ENCODE results near the gene ADPRH. TPM values are rescaled to one million over a fixed set of nuclear protein-coding genes. Genes with fewer than 3 reads are reported as not detected.
A peak's percentile ranks its signal among the peaks of the same experiment; 100 is the strongest.

ADPRH gene
- total and polyA plus RNA-seq, 4 experiments from 2014 or later, result 1.2 to 3.4 (median 1.7) TPM

GRCh38 chr3:119596398-119596797 is 17.1 kb downstream of the ADPRH start:
- H3K4me1 ChIP-seq (ENCODE audit: insufficient read depth, low read length), result no peaks in the 10 kb centered on the region

GRCh38 chr3:119597548-119598288 is 18.4 kb downstream of the ADPRH start, which contains the start of gene PLA1A:
TSS of gene PLA1A (plus strand) at chr3:119597885. CDS start at chr3:119597914, 29 bp downstream.
- CTCF ChIA-PET (ENCODE audit: partially characterized antibody), result no interaction called here
- no peaks in the 10 kb centered on the region for H3K36me3 ChIP-seq (ENCODE audit: insufficient read depth, low read length)
- intact Hi-C loops (cut with micrococcal nuclease), result no loop called here
- no peak within 1 kb of the TSS for H3K4me3 ChIP-seq (ENCODE audit: low read length in 2 of 2)
- no peak within 1 kb of the TSS for H3K4me3 Mint-ChIP-seq
- peaks cover 0 to 6% (median 4%) of the 10 kb centered on the region in 4 donors for H3K4me1 Mint-ChIP-seq
- no peak within 1 kb of the TSS for H3K27ac Mint-ChIP-seq
- no peaks in the 10 kb centered on the region for H3K27me3 Mint-ChIP-seq
- no peaks in the 10 kb centered on the region for H3K9me3 ChIP-seq (ENCODE audit: control insufficient read depth in 1 of 2, low read length in 2 of 2)
- H3K27ac ChIP-seq (ENCODE audit: low read depth, low read length), result no peak within 1 kb of the TSS
- no peaks in the 10 kb centered on the region for H3K36me3 Mint-ChIP-seq
- H3K9me3 Mint-ChIP-seq, result no peaks in the 10 kb centered on the region
- no peak for DNase-seq
- no peaks in the 10 kb centered on the region for H3K27me3 ChIP-seq (ENCODE audit: insufficient read depth, low read length)
- H3K4me1 ChIP-seq (ENCODE audit: insufficient read depth, low read length), result no peaks in the 10 kb centered on the region
- POLR2A ChIA-PET (ENCODE audit: partially characterized antibody), result no interaction called here

More at GRCh38 chr3:119596398-119596797, 17.1 kb downstream of the ADPRH start:
- Histone ChIP-seq H3K4me3 (ENCODE audit: low read length in 2 of 2) (no peak overlapping the region), H3K36me3 (ENCODE audit: insufficient read depth, low read length) (no peaks in the 10 kb centered on the region), H3K27me3 (ENCODE audit: insufficient read depth, low read length) (no peaks in the 10 kb centered on the region), H3K9me3 (ENCODE audit: control insufficient read depth in 1 of 2, low read length in 2 of 2) (no peaks in the 10 kb centered on the region), H3K27ac (ENCODE audit: low read depth, low read length) (no peak overlapping the region)
- DNase-seq, result no peak
- Mint-ChIP-seq H3K27me3 (no peaks in the 10 kb centered on the region), H3K9me3 (no peaks in the 10 kb centered on the region), H3K27ac (no peak overlapping the region), H3K4me1 (peaks cover 0 to 6% (median 4%) of the 10 kb centered on the region in 4 donors), H3K4me3 (no peak overlapping the region), H3K36me3 (no peaks in the 10 kb centered on the region)
- ChIA-PET POLR2A (ENCODE audit: partially characterized antibody) (no interaction called here), CTCF (ENCODE audit: partially characterized antibody) (no interaction called here)
- intact Hi-C loops (cut with micrococcal nuclease), result no loop called here

GRCh38 chr3:119598410-119599098 is 19.3 kb downstream of the ADPRH start:
- no peaks in the 10 kb centered on the region for H3K9me3 ChIP-seq (ENCODE audit: control insufficient read depth in 1 of 2, low read length in 2 of 2)
- no peak overlapping the region for H3K4me3 Mint-ChIP-seq
- no peaks in the 10 kb centered on the region for H3K36me3 Mint-ChIP-seq
- peaks cover 0 to 6% (median 4%) of the 10 kb centered on the region in 4 donors for H3K4me1 Mint-ChIP-seq
- no peaks in the 10 kb centered on the region for H3K4me1 ChIP-seq (ENCODE audit: insufficient read depth, low read length)
- no peaks in the 10 kb centered on the region for H3K9me3 Mint-ChIP-seq
- H3K27ac Mint-ChIP-seq, result no peak overlapping the region
- H3K27ac ChIP-seq (ENCODE audit: low read depth, low read length), result no peak overlapping the region
- CTCF ChIA-PET (ENCODE audit: partially characterized antibody), result no interaction called here
- H3K36me3 ChIP-seq (ENCODE audit: insufficient read depth, low read length), result no peaks in the 10 kb centered on the region
- intact Hi-C loops (cut with micrococcal nuclease), result no loop called here
- H3K4me3 ChIP-seq (ENCODE audit: low read length in 2 of 2), result no peak overlapping the region
- DNase-seq, result no peak
- no peaks in the 10 kb centered on the region for H3K27me3 Mint-ChIP-seq
- no peaks in the 10 kb centered on the region for H3K27me3 ChIP-seq (ENCODE audit: insufficient read depth, low read length)
- POLR2A ChIA-PET (ENCODE audit: partially characterized antibody), result no interaction called here

GRCh38 chr3:119599558-119600174 is 20.4 kb downstream of the ADPRH start:
- no peak overlapping the region for H3K27ac ChIP-seq (ENCODE audit: low read depth, low read length)
- H3K9me3 ChIP-seq (ENCODE audit: control insufficient read depth in 1 of 2, low read length in 2 of 2), result no peaks in the 10 kb centered on the region
- H3K27me3 ChIP-seq (ENCODE audit: insufficient read depth, low read length), result no peaks in the 10 kb centered on the region
- no peak overlapping the region for H3K4me3 ChIP-seq (ENCODE audit: low read length in 2 of 2)
- Mint-ChIP-seq H3K4me3 (no peak overlapping the region), H3K9me3 (no peaks in the 10 kb centered on the region), H3K27ac (peak overlapping the region in 1 of 7 donors; percentile 32), H3K36me3 (no peaks in the 10 kb centered on the region), H3K4me1 (peaks cover 0 to 6% (median 4%) of the 10 kb centered on the region in 4 donors), H3K27me3 (no peaks in the 10 kb centered on the region)
- no peaks in the 10 kb centered on the region for H3K36me3 ChIP-seq (ENCODE audit: insufficient read depth, low read length)
- intact Hi-C loops (cut with micrococcal nuclease), result no loop called here
- ChIA-PET CTCF (ENCODE audit: partially characterized antibody) (interaction anchor here (2.0 kb wide), 1 partner anchor 81 kb away, joined by 9 read pairs; no protein-coding TSS in a partner anchor), POLR2A (ENCODE audit: partially characterized antibody) (no interaction called here)
- no peaks in the 10 kb centered on the region for H3K4me1 ChIP-seq (ENCODE audit: insufficient read depth, low read length)
- DNase-seq, result no peak

- ChIA-PET POLR2A (ENCODE audit: partially characterized antibody) (no interaction called here), CTCF (ENCODE audit: partially characterized antibody) (interaction anchor here (2.0 kb wide), 1 partner anchor 80 kb away, joined by 9 read pairs; no protein-coding TSS in a partner anchor)
- Mint-ChIP-seq H3K4me1 (peaks cover 0 to 6% (median 4%) of the 10 kb centered on the region in 4 donors), H3K27me3 (no peaks in the 10 kb centered on the region), H3K4me3 (no peak overlapping the region), H3K9me3 (no peaks in the 10 kb centered on the region), H3K36me3 (no peaks in the 10 kb centered on the region), H3K27ac (peak overlapping the region in 3 of 7 donors; percentile 23 to 54 (median 28))
- Histone ChIP-seq H3K36me3 (ENCODE audit: insufficient read depth, low read length) (no peaks in the 10 kb centered on the region), H3K9me3 (ENCODE audit: control insufficient read depth in 1 of 2, low read length in 2 of 2) (no peaks in the 10 kb centered on the region), H3K27ac (ENCODE audit: low read depth, low read length) (no peak overlapping the region), H3K27me3 (ENCODE audit: insufficient read depth, low read length) (no peaks in the 10 kb centered on the region), H3K4me3 (ENCODE audit: low read length in 2 of 2) (no peak overlapping the region), H3K4me1 (ENCODE audit: insufficient read depth, low read length) (no peaks in the 10 kb centered on the region)
- DNase-seq, result no peak
- intact Hi-C loops (cut with micrococcal nuclease), result no loop called here
Measured at GRCh38 chr3:119600732-119601131, 21.4 kb downstream of the ADPRH start.

GRCh38 chr3:119601154-119601553 is 21.9 kb downstream of the ADPRH start:
- DNase-seq, result no peak
- Mint-ChIP-seq H3K4me3 (peak overlapping the region in 1 of 8 donors; percentile 23), H3K9me3 (no peaks in the 10 kb centered on the region), H3K36me3 (no peaks in the 10 kb centered on the region), H3K27me3 (no peaks in the 10 kb centered on the region), H3K27ac (peak overlapping the region in 2 of 7 donors; percentile 13 to 23), H3K4me1 (peaks cover 0 to 6% (median 4%) of the 10 kb centered on the region in 4 donors)
- intact Hi-C loops (cut with micrococcal nuclease), result no loop called here
- no peak overlapping the region for H3K4me3 ChIP-seq (ENCODE audit: low read length in 2 of 2)
- H3K36me3 ChIP-seq (ENCODE audit: insufficient read depth, low read length), result no peaks in the 10 kb centered on the region
- H3K27me3 ChIP-seq (ENCODE audit: insufficient read depth, low read length), result no peaks in the 10 kb centered on the region
- ChIA-PET POLR2A (ENCODE audit: partially characterized antibody) (no interaction called here), CTCF (ENCODE audit: partially characterized antibody) (interaction anchor here (2.0 kb wide), 1 partner anchor 80 kb away, joined by 9 read pairs; no protein-coding TSS in a partner anchor)
- H3K4me1 ChIP-seq (ENCODE audit: insufficient read depth, low read length), result no peaks in the 10 kb centered on the region
- H3K9me3 ChIP-seq (ENCODE audit: control insufficient read depth in 1 of 2, low read length in 2 of 2), result no peaks in the 10 kb centered on the region
- H3K27ac ChIP-seq (ENCODE audit: low read depth, low read length), result no peak overlapping the region

GRCh38 chr3:119602676-119603075 is 23.4 kb downstream of the ADPRH start:
- Histone ChIP-seq H3K27ac (ENCODE audit: low read depth, low read length) (no peak overlapping the region), H3K4me1 (ENCODE audit: insufficient read depth, low read length) (no peaks in the 10 kb centered on the region), H3K27me3 (ENCODE audit: insufficient read depth, low read length) (no peaks in the 10 kb centered on the region), H3K4me3 (ENCODE audit: low read length in 2 of 2) (no peak overlapping the region), H3K9me3 (ENCODE audit: control insufficient read depth in 1 of 2, low read length in 2 of 2) (no peaks in the 10 kb centered on the region), H3K36me3 (ENCODE audit: insufficient read depth, low read length) (no peaks in the 10 kb centered on the region)
- POLR2A ChIA-PET (ENCODE audit: partially characterized antibody), result no interaction called here
- H3K27me3 Mint-ChIP-seq, result no peaks in the 10 kb centered on the region
- H3K9me3 Mint-ChIP-seq, result no peaks in the 10 kb centered on the region
- H3K27ac Mint-ChIP-seq, result no peak overlapping the region
- intact Hi-C loops (cut with micrococcal nuclease), result no loop called here
- H3K36me3 Mint-ChIP-seq, result no peaks in the 10 kb centered on the region
- H3K4me3 Mint-ChIP-seq, result no peak overlapping the region
- DNase-seq, result no peak
- CTCF ChIA-PET (ENCODE audit: partially characterized antibody), result interaction anchor here (1.3 kb wide), 1 partner anchor 18 kb away, joined by 3 read pairs; no protein-coding TSS in a partner anchor
- H3K4me1 Mint-ChIP-seq, result peaks cover 0 to 6% (median 1%) of the 10 kb centered on the region in 4 donors

Measured in CD4-positive, alpha-beta memory T cell (primary cell).